Activated CD4-positive, alpha-beta T cell treated with anti-CD3 and anti-CD28 coated beads for 4 hours (primary cell): ENCODE results near the gene RSPH1.

ENCODE experiments used
- DNase-seq, 2 donors: peaks; one replicate each; pipeline ENCODE4 v3.0.0-alpha.2; 2020

The RSPH1 gene

DNA sequence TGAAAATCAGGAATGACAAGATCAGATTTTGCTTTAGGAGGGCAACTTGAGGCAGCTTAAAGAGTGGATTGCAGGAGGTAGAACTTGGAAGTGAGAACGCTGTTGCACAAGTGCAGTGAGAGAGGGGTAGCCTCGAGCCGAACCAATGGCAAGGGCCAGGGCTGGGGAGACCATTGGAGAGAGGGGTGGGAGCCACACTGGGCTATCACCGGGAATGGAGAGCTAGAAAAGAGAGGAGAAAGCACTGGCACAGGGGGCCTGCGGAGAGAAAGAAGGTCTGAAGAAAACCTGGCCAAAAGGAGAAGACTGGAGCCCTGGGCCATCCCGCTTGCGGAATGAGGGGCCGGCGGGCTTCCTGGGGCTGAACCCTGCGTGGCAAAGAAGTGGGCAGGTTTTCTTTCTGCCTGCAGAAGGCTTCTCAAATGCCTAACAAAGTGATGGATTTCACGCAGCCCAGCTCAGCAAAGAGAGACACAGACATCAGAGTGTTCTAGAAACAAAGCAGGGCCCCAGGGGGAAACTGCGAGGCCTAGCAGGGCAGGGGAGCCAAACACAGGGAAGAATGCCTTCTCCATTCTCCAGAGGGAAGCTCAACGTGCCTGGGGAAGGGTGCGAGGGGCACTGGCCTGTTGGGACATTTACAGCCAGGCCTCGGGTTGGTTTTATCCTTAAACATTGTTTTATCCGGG lies 16.5 kb upstream of the RSPH1 start:
- DNase-seq, result no peak

DNA sequence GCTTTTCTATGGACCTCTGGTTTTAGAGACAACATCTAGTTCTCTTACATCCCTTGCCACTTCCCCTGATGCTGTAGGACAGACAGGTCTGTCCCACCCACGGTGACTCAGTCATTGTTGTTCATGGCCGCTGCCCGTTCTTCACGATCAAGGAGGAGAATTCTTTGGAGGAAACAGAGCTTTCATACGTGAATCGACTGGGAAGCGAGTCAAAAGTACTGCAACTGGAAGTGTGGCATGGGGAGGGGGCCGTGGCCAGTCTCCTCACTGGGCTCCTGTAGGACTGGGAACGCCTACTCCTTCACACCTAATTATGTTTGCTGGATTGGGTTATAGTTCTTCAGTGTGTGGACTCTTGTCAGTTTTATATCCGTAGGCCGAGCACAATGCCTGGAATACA lies 13.2 kb upstream of the RSPH1 start:
- no peak for DNase-seq

DNA sequence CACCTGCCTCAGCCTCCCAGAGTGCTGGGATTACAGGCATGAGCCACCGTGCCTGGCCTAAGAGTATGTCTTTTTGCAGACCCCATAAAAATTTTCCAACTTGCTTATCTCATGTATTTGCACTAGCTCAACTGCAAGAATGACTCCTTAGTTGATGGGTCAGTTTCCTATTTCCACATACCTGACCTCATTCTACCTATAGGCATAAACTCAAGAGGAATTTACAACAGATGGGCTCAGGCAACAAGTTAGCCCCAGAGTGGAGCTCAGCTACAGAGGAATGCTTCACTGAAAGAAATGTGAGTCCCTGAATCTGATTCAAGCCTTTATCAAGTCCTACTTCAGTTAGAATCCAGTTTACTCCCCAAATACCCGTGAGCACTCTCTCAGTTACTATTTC lies 12.3 kb upstream of the RSPH1 start:
- no peak for DNase-seq

DNA sequence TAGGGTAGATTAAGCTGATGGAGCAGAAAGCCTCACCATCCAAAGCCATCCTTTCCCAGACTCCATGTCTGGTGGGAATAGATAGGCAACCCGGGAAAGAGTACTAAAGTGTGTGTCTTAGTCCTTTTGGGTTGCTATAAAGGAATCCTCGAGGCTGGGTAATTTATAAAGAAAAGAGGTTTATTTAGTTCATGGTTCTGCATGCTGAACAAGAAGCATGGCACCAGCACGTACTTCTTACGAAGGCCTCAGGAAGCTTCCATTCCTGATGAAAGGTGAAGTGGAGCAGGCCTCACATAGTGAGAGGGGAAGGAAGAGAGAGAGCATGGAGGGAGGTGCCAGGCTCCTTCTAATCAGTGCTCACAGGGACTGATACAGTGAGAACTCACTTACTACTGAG lies 11.4 kb upstream of the RSPH1 start:
- DNase-seq, result no peak

DNA sequence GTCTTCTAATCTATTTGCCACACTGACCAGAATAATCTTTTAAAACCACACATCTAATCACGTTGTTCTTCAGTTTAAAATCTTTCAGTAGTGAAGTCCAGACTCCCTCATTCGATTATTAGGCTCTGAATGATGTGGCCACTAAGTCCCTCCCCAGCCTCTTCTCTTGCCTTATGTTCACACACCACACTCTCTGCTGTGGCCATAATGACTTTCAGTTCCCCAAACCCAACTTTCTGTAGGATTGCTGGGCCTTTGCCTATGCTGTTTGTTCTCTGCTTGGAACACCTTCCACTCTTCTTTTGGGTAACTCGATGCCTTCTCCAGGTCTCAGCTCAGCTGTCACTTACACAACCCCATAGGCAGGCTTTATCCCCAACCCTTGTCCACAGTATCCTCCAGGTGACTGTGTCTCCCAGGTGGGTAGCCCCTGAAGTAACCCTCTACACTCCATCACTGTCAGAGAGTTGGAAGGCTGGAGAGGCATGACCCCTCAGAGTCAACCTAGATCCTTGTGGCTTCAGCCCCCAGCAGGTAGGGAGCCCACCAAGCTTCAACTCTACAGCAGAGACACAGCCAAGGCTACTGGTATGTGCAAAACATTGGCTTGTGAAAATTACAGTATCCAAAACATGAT lies 9.2 kb upstream of the RSPH1 start:
- no peak for DNase-seq

DNA sequence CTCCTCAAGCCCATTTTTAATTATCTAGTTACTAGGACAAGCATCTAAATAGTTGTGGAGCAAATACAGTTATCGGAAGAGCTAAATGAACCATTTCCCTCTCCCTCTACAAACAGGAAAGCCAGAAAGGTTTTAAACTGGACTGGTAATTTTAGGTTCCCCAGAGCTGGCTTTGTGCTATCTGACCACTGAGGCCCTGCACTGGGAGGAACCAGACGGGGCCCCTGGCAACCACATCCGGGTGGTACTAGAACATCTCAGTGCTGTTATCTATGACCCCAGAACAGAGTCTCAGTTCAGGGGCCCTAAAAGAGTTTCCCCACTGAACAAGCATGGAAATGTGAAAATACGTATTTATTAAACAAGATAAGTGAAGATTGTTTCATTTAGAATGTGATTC lies 7.7 kb upstream of the RSPH1 start:
- DNase-seq, result no peak

DNA sequence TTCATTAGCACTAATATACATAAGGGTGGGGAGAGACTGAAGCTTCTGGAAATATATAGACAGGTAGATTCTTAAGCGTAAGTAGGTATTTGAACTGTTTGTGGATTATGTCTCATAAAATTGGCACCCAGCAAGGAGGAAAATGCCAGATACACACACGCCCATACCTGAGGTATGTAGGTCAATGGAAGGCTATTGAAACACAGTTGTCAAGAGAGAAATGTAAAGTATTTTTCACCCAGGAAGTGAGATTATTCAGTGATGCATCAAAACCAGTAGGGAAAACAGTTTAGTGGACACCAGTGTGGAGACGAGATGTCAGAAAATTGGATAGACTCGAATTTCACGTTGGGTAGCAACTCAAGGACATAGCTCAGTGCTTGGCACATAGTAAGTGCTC lies 4.7 kb upstream of the RSPH1 start:
- DNase-seq, result no peak

DNA sequence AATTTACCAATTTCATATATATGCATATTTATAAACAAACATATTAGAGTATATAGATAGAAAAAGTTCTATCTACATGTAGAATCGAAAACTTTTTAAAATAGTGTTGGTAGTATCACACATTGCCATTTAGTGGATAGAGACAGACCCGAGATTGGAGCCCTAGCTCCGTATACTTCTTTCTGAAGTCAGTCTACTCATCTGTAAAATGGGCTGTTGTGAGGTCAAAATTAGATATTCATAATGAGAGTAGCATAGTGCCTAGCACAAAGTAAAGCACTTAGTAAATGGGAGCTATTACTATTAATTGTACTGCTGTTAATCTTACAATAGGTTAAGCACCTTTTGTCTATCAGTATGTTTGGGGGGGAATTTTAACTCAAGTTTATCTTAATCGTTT lies 4.2 kb upstream of the RSPH1 start:
- DNase-seq, result no peak

DNA sequence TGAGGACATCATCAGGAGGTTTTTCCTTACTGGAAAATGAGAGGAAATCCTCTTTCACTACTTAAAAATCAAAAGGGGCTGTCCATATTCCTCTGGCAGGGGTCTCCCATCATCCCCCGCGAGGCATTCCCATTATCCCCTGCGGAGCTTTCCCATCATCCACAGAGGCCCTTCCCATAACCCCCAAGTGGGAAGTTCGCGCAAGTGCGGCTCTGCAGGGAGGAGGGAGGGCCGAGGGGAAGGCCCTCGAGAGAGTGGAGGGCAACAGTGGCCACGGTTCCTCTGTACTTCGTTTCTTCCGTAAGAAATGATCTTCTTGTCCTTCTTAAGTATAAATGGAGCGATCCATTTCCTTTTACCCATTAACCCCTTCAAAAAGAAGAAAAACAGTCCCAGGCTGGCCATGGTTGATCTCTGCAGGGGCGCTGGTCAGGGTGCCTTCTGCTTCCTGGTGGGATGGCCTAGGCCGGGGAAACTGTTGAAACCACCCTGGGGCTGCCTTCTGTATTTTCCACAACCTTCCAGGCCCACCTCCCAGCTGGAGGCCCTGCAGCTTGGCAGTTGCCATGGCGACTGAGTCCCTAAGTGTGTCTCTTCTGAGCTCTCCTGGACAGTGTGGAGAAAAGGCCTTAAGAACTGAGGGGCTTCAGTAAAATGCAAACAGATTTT lies 3.6 kb upstream of the RSPH1 start:
- no peak for DNase-seq

DNA sequence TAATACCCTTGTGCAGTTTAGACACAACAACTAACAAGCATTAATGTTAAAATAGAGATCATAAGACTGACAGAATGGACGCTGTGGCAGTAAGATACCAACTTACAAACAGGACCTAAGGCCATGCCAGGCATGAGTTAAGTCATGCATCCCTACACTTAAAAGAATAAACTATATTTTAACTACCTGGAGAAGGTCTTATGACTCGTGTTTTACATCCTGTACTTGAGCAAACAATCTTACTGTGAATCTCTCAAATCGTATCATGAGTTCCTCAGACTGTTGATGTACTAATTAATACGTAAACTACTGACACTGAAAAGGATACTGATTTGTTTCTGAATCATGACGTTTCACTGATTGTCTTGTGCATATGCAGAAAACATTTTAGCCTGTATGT lies 2.0 kb upstream of the RSPH1 start:
- DNase-seq, result no peak

DNA sequence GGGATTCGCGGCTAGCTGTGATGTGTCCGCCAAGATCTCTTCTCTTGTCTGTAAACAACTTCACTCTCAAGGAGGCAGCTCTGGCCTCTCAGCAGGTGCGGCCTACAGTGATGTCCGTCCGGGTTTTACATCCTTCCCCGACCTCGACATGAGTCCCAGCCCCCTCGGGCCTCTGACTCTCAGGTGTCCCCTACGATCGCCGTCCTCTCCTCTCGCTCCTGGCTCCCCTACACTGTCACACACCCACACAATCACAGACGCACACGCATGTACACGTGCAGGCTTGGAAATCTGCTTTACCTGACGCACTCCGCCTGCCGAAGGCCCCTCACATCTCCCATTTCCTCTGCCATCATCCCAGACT lies 797 bp upstream of the RSPH1 start:
- no peak for DNase-seq

DNA sequence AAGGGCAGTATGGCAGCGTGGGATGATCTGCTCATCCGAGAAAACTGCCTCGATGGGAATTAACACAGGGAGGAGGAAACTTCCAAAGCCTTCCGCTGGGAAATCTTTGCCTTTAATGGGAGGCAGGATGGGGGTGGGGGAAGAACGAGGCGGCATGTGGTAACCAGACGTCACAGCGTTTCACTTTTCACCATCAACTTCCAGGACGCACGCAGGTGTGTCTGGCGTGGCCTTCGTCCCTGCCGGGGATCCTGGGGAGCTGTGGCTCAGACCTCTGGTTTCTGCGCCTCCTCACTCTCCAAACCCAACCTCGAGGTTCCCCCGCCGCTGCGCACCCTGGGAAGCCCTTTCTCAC lies 282 bp downstream of the RSPH1 start:
- DNase-seq, result no peak

DNA sequence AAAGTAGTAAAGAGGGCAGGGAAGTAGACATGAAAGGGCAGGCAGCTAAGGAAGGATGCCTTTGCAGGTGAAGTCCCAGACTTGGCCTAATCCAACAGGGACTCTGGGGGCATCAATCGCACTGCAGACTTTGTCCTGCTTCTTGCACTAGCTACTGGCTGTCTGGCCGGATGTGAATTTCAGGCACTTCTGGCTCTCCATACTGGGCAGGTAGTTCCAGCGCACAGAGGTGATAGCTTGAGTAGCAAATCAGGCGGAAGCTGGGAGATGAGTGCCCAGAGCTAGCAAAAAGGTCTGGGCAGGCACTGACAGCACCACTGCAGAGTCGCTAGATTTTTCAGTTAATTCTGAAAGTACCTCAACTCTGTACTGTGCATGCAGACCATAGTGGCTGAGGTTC lies 997 bp downstream of the RSPH1 start:
- no peak for DNase-seq

DNA sequence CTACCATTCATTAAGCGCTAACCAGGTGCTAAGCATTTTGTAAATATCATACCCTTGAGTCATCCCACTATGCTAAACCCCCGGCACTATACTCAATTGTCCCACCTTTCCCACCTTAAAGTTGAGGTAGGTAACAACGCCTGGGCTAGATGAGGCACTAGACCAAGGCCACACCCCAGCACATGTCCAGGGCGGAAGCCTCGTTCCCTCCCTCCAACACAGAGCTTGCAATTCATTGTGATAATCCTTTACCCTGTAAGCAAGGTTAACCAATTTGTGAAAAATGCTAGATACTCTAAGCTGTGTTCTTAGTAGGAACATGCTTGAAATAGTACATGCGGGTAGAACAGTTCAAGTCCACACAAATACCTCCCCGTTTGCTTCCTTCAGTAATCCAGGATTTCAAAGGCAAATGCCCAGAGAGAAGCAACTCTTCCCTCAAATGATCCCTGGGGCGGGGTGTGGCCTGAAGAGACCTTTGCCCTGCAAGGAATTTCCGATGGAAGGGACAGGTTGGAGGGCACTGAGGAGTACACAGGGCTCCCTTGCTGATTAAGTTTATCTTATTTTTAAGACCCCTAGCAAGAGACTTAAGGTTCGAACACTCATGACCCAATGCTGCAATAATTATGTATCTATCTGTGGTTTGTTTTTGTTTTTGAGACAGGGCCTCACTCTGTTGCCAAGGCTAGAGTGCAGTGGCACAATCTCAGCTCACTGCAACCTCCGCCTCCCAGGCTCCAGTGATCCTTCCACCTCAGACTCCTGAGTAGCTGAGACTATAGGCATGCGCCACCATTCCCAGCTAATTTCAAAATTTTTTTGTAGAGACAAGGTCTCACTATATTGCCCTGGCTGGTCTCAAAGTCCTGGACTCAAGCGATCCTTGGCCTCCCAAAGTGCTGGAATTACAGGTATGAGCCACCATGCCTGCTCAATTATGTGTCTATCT lies 2.6 kb downstream of the RSPH1 start:
- DNase-seq, result no peak

DNA sequence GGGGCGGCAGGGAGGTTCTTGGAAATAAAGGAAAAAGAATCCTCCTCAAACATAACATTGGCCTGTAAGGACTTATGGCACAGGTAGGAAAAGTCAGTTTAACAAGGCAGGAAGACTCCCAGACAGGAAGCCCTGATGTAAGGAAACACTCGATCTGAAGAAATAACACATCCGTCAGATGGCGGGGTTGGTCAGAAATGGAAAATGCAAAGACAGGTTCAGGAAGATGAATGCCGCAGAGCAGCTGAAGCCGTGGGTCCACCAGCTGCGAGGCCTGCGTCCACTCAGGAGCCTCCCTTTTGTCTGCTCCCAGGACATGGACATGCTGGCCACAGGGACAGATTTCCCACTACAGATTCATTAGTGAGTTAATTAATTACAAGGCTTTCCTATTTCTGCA lies 3.8 kb downstream of the RSPH1 start:
- DNase-seq, result no peak

DNA sequence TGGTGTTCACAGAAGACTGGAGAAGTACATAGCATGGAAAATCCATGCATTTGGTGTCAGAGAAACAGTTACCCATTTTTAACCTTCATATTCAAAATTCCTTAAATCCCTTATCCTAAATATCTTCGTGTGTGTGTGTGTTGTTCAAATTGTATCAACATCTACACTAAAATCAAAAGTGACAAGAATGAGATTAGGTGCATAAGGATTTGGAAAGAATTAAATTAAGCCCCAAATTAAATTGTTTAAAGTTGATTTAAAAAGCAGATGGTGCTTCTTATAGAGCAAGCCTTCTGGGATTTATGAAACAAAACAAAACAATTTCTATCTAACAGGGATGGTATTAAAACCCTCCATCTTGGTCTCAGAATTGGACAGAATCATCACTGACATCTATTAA lies 4.7 kb downstream of the RSPH1 start:
- no peak for DNase-seq

DNA sequence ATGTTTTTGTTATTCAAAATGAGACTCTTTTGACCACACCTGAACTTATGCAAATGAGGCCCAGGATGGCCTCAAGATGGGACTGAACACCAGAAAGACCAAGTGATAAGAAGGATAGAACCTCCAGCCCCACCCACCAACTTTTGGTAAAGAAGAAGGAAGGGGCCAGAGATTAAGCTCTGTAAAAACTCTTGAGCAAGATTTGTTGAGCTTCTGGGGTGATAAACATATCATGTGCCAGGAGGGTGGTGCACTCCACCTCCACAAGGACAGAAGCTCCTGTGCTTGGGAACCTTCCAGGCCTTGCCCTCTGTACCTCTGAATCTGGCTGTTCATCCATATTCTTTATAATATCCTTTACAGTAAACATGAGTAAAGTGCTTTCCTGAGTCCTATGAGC lies 5.3 kb downstream of the RSPH1 start:
- DNase-seq, result no peak

DNA sequence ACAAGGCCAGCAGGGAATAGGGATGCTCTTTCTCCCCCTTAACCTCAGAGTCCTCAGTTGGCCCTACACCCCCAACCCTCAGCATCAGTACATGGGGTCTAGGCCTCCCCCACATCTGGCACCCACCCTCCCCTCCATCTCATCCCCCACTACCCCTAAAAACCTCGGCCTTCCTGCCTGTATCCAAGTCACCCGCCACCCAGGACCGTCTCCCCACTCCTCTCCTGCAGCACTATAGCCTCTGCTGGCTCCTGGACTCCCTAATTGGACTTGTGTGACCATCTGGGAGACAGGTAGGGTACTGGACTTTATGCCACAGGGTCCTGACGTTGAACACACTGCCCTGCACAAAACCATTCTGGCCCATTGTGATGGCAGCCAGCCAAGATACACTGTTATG lies 6.0 kb downstream of the RSPH1 start:
- DNase-seq, result no peak

DNA sequence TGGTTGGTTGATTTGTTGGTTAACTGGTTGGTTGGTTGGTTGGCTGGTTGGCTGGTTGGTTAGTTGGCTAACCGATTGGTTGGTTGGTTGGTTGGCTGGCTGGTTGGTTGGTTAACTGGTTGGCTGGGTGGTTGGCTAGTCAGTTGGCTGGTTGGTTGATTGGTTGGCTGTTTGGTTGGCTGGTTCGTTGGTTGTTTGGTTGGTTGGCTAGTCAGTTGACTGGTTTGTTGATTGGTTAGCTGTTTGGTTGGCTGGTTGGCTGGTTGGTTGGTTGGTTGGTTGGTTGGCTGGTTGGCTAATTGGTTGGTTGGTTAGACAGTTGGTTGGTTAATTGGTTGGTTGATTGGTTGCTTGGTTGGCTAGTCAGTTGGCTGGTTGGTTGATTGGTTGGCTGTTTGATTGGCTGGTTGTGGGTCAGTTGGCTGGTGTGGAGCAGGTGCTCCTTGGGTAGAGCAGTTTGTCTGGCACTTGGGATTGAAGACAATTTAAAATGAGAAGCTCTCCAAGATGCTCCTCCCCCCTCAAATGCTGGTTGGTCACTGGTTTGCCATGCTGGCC lies 6.9 kb downstream of the RSPH1 start:
- no peak for DNase-seq

DNA sequence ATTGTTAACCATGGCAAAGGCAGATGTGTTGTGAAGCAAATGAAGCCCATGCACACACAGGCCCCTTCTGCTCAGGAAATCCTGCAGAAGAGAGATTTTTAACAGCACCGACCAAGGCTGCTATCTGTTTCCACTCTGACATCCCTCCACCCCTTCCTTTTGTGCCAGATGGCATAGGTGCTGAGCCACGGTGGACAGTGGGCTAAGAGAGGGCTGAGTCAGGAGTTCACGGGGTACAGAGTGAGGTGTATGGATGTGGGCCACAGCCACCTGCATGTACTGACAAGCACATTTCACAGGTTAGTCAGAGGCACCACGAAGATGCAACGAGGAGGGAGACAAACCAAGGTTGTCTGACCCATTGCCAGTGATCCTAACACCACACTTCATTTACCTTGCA lies 9.5 kb downstream of the RSPH1 start:
- DNase-seq, result no peak

DNA sequence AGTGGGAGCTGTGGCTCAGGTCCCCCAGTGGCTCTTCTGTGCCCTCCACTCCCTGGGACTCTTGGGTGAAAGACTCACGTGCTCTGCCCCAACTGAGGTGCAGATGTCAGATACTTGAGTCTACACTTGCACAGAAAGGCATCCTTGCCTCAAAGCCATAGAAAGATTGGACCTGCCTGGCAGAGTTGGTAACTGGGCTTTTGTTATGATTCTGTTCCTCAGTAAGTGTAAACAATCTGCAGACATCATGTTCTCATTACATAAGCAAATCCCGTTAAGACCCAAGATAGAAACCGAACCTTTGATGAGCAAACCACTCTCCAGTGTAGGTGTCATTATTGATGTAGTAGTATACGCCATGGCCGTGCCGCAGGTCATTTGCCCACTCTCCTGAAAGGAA lies 10.0 kb downstream of the RSPH1 start:
- DNase-seq, result no peak

DNA sequence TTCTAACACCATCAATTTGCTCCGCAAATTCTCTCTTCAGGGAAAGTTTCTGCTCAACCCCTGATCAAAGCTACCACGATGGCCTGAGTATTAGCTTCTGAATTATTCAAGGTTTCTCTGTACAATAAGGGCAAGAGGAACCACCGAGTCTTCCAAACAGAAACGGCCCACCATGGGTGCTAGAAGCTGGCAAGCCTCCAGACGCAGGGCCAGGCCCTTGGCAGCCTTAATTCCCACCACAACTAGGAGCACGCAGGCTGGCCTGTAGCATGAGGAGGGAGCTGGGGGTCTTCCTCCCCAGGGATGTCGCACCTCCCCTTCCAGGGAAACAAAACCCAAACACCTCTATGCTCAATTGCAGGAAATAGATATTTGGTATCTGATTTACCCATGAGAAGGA lies 11.1 kb downstream of the RSPH1 start:
- DNase-seq, result no peak

DNA sequence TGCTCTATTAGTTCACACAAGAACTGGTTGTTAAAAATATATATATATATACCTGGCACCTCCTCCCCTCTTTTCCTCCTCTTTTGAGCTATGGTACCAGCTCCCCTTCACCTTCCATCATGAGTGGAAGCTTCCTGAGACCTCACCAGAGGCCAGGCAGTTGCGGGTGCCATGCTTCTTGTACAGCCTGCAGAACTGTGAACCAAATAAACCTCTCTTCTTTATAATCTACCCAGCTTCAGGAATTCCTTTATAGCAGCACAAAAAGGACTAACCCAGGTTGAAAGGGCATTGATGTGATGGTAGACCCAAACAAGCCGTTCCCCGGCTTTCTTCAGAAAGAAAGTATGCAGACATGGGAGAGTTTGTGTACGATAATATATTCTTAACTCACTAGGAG lies 14.9 kb downstream of the RSPH1 start:
- no peak for DNase-seq
